SH-SY5Y (cell line): ENCODE measurements around the gene TAMM41.

Experiments
- GATA2 ChIP-seq: IDR thresholded peaks from 2 replicates; pipeline ENCODE4 v1.6.1; 2011; ENCODE audit warnings: mild to moderate bottlenecking, low read depth, low read length
- GATA3 ChIP-seq: IDR thresholded peaks from 2 replicates; pipeline ENCODE4 v1.6.1; 2011; ENCODE audit warnings: low read depth, mild to moderate bottlenecking, low read length, moderate library complexity

DNA sequence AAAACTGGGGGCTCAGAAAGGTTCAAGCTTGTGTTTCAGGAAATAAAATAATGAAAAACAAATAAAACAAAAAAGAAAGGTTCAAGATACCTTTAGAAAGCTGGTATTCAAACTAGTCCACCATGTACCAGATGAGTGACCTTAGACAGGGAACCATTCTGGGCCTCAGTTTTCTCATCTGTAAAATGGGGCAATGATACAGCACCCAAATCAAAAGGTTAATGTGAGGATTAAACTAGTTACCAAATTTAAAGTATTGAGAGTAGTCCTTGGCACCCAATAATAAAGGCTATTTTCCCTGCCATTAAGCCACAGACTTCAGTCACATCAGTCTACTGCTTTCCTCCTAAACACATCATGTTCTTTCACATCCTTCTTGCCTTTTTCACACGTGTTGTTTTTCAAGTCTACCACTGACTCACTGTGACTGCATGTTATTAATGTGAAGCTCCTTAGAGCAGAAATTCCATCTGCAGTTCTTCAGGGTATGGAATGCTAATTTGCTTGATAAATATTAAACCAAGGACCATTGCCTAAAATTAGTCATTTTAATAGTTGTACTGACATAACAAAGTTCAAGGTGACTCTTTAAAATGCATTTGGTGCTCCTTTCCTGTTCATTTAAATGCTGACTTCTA, 19.9 kb downstream of the TAMM41 start:
- TF ChIP-seq GATA2 (no peak), GATA3 (no peak)
